WERI-Rb-1 (cell line): ENCODE results near the gene WNT3.

ENCODE experiments used
- DNase-seq: peaks from one replicate; pipeline ENCODE4 v3.0.0-alpha.2; 2020
- H3K27ac ChIP-seq: fragments of 250-450 bp; sonication (Bioruptor Pico); 2 replicates; pipeline ENCODE4 v1.5.1; 2020; ENCODE audit warnings: mild to moderate bottlenecking, moderate library complexity
- H3K27me3 ChIP-seq: fragments of 250-450 bp; sonication (Bioruptor Pico); 2 replicates; pipeline ENCODE4 v1.5.1; 2021; ENCODE audit warnings: mild to moderate bottlenecking, low read depth, moderate library complexity; ENCODE audit not compliant: insufficient read depth, severe bottlenecking
- H3K36me3 ChIP-seq: fragments of 250-450 bp; sonication (Bioruptor Pico); 2 replicates; pipeline ENCODE4 v1.5.1; 2020; ENCODE audit warnings: mild to moderate bottlenecking, moderate library complexity
- H3K4me3 ChIP-seq: 2 replicates; pipeline ENCODE4 v1.5.1; 2011; ENCODE audit warnings: low read depth, mild to moderate bottlenecking, control low read depth, low read length
- H3K9me3 ChIP-seq: fragments of 250-450 bp; sonication (Bioruptor Pico); 2 replicates; pipeline ENCODE4 v1.5.1; 2021; ENCODE audit warnings: mild to moderate bottlenecking, moderate library complexity; ENCODE audit not compliant: severe bottlenecking
- TF ChIP-seq, protein P1 (sequence below): IDR thresholded peaks from 2 replicates; pipeline ENCODE4 v1.5.1; 2011; ENCODE audit warnings: low read depth, mild to moderate bottlenecking, control low read depth, inconsistent platforms, low read length

Gene WNT3

DNA sequence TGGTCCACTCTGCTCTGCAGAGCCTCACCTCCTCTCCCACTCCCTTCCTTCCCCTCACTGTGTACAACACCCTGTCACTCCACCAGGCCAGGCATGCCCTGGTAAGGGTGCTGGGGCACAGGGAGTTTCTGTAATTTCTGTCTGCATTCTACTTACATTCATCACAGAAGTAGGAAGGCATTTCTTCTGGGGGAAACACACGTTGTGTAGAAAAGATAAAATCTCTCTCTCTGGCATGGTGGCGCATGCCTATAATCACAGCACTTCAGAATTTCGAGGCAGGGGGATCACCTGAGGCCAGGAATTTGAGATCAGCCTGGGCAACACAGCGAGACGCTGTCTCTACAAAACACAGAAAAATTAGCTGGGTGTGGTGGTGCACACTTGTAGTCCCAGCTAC is 27.0 kb downstream of the WNT3 start:
- H3K27me3 ChIP-seq, result no peaks in the 10 kb centered on the region
- H3K9me3 ChIP-seq, result peaks cover 9% of the 10 kb centered on the region
- no peak for DNase-seq
- TF ChIP-seq, protein P1, sequence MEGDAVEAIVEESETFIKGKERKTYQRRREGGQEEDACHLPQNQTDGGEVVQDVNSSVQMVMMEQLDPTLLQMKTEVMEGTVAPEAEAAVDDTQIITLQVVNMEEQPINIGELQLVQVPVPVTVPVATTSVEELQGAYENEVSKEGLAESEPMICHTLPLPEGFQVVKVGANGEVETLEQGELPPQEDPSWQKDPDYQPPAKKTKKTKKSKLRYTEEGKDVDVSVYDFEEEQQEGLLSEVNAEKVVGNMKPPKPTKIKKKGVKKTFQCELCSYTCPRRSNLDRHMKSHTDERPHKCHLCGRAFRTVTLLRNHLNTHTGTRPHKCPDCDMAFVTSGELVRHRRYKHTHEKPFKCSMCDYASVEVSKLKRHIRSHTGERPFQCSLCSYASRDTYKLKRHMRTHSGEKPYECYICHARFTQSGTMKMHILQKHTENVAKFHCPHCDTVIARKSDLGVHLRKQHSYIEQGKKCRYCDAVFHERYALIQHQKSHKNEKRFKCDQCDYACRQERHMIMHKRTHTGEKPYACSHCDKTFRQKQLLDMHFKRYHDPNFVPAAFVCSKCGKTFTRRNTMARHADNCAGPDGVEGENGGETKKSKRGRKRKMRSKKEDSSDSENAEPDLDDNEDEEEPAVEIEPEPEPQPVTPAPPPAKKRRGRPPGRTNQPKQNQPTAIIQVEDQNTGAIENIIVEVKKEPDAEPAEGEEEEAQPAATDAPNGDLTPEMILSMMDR, result no peak
- H3K36me3 ChIP-seq, result no peaks in the 10 kb centered on the region
- H3K27ac ChIP-seq, result no peak overlapping the region
- H3K4me3 ChIP-seq, result no peak overlapping the region

DNA sequence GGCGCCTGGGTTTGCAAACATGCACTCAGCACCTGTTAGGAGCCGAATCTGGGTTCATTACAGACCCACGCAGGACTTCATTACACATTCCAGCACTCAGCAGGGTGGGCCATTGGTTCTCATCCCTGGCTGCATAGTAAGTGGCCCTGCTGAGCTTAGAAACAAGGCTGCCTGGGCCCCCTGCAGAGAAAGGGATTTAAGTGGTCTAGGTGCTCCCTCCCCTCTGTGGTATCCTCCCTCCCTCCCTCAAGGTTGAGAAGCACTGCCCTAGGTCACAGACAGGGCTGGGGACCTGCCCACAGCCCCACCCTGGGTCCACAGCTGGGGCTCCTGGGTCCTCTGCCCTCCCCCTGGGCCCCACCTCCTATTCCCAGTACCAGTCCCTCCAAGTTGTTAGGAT is 28.3 kb downstream of the WNT3 start:
- Histone ChIP-seq H3K36me3 (no peaks in the 10 kb centered on the region), H3K27ac (no peak overlapping the region), H3K9me3 (peaks cover 9% of the 10 kb centered on the region), H3K4me3 (no peak overlapping the region), H3K27me3 (no peaks in the 10 kb centered on the region)
- DNase-seq, result no peak
- TF ChIP-seq, protein P1, result no peak

DNA sequence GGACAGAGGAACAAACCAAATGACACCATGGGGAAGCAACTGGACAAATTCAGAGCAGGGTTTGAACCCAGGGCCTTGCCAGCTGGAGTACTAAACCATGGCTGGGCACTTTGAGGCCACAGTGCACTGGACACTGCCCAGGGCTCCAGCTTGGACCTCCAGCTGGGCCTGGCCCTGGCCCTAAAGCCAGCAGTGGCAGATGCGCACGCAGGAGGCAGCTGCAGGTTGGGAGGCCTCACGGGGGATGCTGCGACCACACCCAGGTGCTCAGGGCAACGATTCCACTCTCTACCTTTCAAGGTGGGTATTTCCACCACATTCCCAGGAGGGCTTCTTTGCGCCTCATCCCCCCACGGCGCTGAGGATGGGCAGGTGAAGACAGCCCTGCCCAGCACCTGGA is 28.9 kb downstream of the WNT3 start:
- H3K4me3 ChIP-seq, result no peak overlapping the region
- H3K27me3 ChIP-seq, result no peaks in the 10 kb centered on the region
- no peaks in the 10 kb centered on the region for H3K36me3 ChIP-seq
- H3K27ac ChIP-seq, result no peak overlapping the region
- H3K9me3 ChIP-seq, result peaks cover 9% of the 10 kb centered on the region
- TF ChIP-seq, protein P1, result no peak
- no peak for DNase-seq

DNA sequence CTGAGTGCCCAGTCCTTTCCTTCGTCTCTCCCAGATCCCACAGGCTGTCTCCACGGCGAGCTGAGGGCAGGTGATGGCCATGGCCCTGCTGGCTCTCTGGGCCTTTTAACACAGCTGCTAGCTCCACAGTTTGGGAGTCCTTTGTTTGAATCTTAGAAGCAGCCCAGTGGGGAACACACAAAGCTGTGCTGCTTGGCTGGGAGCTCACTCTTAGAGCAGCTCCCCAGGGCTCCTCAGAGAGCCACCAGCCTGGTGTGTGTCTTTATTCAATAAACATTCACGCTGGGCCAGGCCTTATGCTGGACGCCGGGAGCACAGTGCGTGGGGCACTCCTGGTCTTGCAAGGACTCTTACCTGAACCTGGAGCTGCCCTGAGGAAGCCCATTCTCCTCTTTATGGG is 29.7 kb downstream of the WNT3 start:
- Histone ChIP-seq H3K9me3 (peaks cover 11% of the 10 kb centered on the region), H3K4me3 (no peak overlapping the region), H3K27ac (no peak overlapping the region; the same call in 1 of the 2 replicates), H3K27me3 (no peaks in the 10 kb centered on the region), H3K36me3 (no peaks in the 10 kb centered on the region)
- DNase-seq, result no peak
- TF ChIP-seq, protein P1, result no peak

DNA sequence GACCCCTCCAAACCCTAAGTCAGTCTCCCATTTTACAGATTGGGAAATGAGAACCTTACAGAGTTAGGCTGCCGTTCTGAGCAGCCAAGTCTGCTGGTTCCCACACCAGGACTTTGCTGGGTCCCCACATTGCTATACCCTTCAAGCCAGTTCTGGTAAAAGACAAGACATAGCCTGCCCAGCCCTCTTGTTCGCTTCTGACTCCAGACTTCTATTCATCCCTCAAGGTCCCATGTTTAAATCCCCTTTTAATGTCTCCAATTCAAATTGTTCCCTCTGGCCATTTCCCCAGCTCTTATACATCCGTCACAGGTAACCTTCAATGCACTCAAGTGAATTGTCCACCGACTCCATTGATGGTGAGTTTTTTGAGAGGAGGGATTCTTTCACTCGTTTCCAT is 30.2 kb downstream of the WNT3 start:
- Histone ChIP-seq H3K27me3 (no peaks in the 10 kb centered on the region), H3K4me3 (no peak overlapping the region), H3K9me3 (peaks cover 11% of the 10 kb centered on the region), H3K27ac (no peak overlapping the region; the same call in 1 of the 2 replicates), H3K36me3 (no peaks in the 10 kb centered on the region)
- no peak for DNase-seq
- TF ChIP-seq, protein P1, result no peak

DNA sequence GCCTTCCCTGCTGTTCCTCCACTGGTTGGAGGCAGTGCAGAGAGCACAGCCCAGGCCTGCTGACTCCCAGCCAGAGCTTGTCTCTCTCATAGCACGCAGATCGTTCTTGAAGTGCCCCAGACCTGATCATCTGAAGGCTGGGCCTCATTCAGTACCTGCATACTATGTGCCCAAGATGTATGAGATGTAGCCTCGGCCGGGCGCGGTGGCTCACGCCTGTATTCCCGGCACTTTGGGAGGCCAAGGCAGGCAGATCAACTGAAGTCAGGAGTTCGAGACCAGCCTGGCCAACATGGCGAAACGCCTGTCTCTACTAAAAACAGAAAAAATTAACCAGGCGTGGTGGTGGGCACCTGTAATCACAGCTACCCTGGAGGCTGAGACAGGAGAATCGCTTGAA is 31.0 kb downstream of the WNT3 start:
- no peak for DNase-seq
- H3K36me3 ChIP-seq, result no peaks in the 10 kb centered on the region
- no peak overlapping the region for H3K4me3 ChIP-seq
- no peaks in the 10 kb centered on the region for H3K27me3 ChIP-seq
- H3K9me3 ChIP-seq, result peaks cover 11% of the 10 kb centered on the region
- H3K27ac ChIP-seq, result no peak overlapping the region
- TF ChIP-seq, protein P1, result no peak
